IMR-90 (cell line): ENCODE results near the gene MRPL58. TPM values are rescaled to one million over a fixed set of nuclear protein-coding genes. Genes with fewer than 3 reads are reported as not detected.

ENCODE experiments used
- ATAC-seq: fragments of 200-7000 bp; cut with Tn5 transposase; 2 replicates; pipeline ENCODE4 v1.9.1; 2020; ENCODE audit warnings: low read depth, mild to moderate bottlenecking, moderate library complexity
- BruUV-seq: library from RNA; stranded (reverse); fragments of 400-500 nt; replicated peaks from 2 replicates; lab custom pipeline; 2021; lab: Mats Ljungman, UMichigan
- CTCF ChIA-PET: fragments of 300-600 bp; formaldehyde crosslinking; extraction: SDS; loops from one replicate; lab custom pipeline; 2021; ENCODE audit warnings: antibody characterized with exemption; lab: Yijun Ruan, JAX
- POLR2A ChIA-PET: fragments of 300-600 bp; sonication (Branson Sonifier 250); formaldehyde crosslinking; loops from one replicate; lab custom pipeline; 2022; ENCODE audit warnings: antibody characterized with exemption; ENCODE audit not compliant: unreplicated experiment; lab: Charles Lee
- DNase-seq: peaks from one replicate; pipeline ENCODE4 v3.0.0; 2013
- H2AFZ ChIP-seq: replicated peaks from 2 replicates; pipeline ENCODE3; 2013; ENCODE audit warnings: low read length, mild to moderate bottlenecking; ENCODE audit not compliant: poor library complexity
- H2AK5ac ChIP-seq: 2 replicates; pipeline ENCODE4 v1.6.1; 2013; ENCODE audit warnings: low read depth, low read length, inconsistent platforms
- H2AK9ac ChIP-seq: replicated peaks from 2 replicates; pipeline ENCODE3; 2013; ENCODE audit warnings: mild to moderate bottlenecking, low read depth, low read length, moderate library complexity; ENCODE audit not compliant: poor library complexity
- H2BK120ac ChIP-seq: 2 replicates; pipeline ENCODE4 v1.6.1; 2013; ENCODE audit warnings: low read depth, low read length, inconsistent platforms
- H2BK15ac ChIP-seq: 3 replicates; pipeline ENCODE4 v1.6.1; 2013; ENCODE audit warnings: low read depth, low read length, inconsistent platforms
- H2BK20ac ChIP-seq: 2 replicates; pipeline ENCODE4 v1.6.1; 2013; ENCODE audit warnings: low read depth, mild to moderate bottlenecking, inconsistent platforms, low read length, moderate library complexity
- H2BK5ac ChIP-seq: 2 replicates; pipeline ENCODE4 v1.6.1; 2013; ENCODE audit warnings: mild to moderate bottlenecking, low read depth, low read length, inconsistent platforms; ENCODE audit not compliant: poor library complexity, severe bottlenecking
- H3K14ac ChIP-seq: replicated peaks from 2 replicates; pipeline ENCODE4 v1.6.1; 2013; ENCODE audit warnings: low read depth, low read length, inconsistent platforms
- H3K18ac ChIP-seq: 2 replicates; pipeline ENCODE4 v1.6.1; 2013; ENCODE audit warnings: low read depth, low read length, control low read depth
- H3K23ac ChIP-seq: 2 replicates; pipeline ENCODE4 v1.6.1; 2013; ENCODE audit warnings: low read depth, low read length, inconsistent platforms
- H3K27ac ChIP-seq: 2 replicates; pipeline ENCODE4 v1.5.1; 2013; ENCODE audit warnings: mild to moderate bottlenecking, control low read depth, low read length; ENCODE audit not compliant: insufficient read depth
- H3K27me3 ChIP-seq: 2 replicates; pipeline ENCODE4 v1.6.1; 2013; ENCODE audit warnings: low read length; ENCODE audit not compliant: control insufficient read depth, insufficient read depth
- H3K36me3 ChIP-seq: 2 replicates; pipeline ENCODE4 v1.6.1; 2013; ENCODE audit warnings: low read length, mixed read lengths; ENCODE audit not compliant: control insufficient read depth, insufficient read depth
- H3K4ac ChIP-seq: 2 replicates; pipeline ENCODE4 v1.6.1; 2013; ENCODE audit warnings: low read depth, low read length, inconsistent platforms
- H3K4me1 ChIP-seq: 2 replicates; pipeline ENCODE4 v1.6.1; 2013; ENCODE audit warnings: low read length, mixed read lengths; ENCODE audit not compliant: control insufficient read depth, insufficient read depth
- H3K4me2 ChIP-seq: 2 replicates; pipeline ENCODE4 v1.6.1; 2013; ENCODE audit warnings: low read depth, mild to moderate bottlenecking, control low read depth, low read length, moderate library complexity
- H3K4me3 ChIP-seq: 2 replicates; pipeline ENCODE4 v1.5.1; 2013; ENCODE audit warnings: low read depth, mild to moderate bottlenecking, control low read depth, low read length, moderate library complexity; ENCODE audit not compliant: insufficient read depth
- H3K56ac ChIP-seq: 2 replicates; pipeline ENCODE4 v1.6.1; 2013; ENCODE audit warnings: low read length, inconsistent platforms; ENCODE audit not compliant: insufficient read depth; ENCODE audit errors: extremely low read depth
- H3K79me1 ChIP-seq, 2 experiments: 2 replicates each; pipeline ENCODE4 v1.6.1; 2013; ENCODE audit warnings: low read length in 2 of 2, inconsistent platforms in 1 of 2, low read depth in 1 of 2
- H3K9ac ChIP-seq: 2 replicates; pipeline ENCODE4 v1.6.1; 2013; ENCODE audit warnings: low read depth, low read length, control low read depth
- H3K9me1 ChIP-seq: 2 replicates; pipeline ENCODE4 v1.6.1; 2013; ENCODE audit warnings: low read length, inconsistent platforms; ENCODE audit not compliant: insufficient read depth
- H3K9me3 ChIP-seq: 2 replicates; pipeline ENCODE4 v1.6.1; 2013; ENCODE audit warnings: low read length; ENCODE audit not compliant: control insufficient read depth, insufficient read depth
- H4K20me1 ChIP-seq: 2 replicates; pipeline ENCODE4 v1.6.1; 2013; ENCODE audit warnings: low read length, inconsistent platforms; ENCODE audit not compliant: insufficient read depth
- H4K5ac ChIP-seq: 2 replicates; pipeline ENCODE4 v1.6.1; 2013; ENCODE audit warnings: mild to moderate bottlenecking, low read depth, low read length, control low read depth
- H4K8ac ChIP-seq, 2 experiments: 2 replicates each; pipeline ENCODE4 v1.6.1; 2013; ENCODE audit warnings: low read depth in 2 of 2, low read length in 2 of 2, control low read depth in 1 of 2, inconsistent platforms in 1 of 2
- H4K91ac ChIP-seq: 2 replicates; pipeline ENCODE4 v1.6.1; 2013; ENCODE audit warnings: low read depth, low read length, inconsistent platforms; ENCODE audit not compliant: insufficient read depth
- BHLHE40 ChIP-seq: fragments of 150-350 bp; IDR thresholded peaks from 2 replicates; pipeline ENCODE4 v1.6.1; 2016; ENCODE audit warnings: mild to moderate bottlenecking, low read depth, low read length
- CEBPB ChIP-seq: IDR thresholded peaks from 2 replicates; pipeline ENCODE4 v1.6.1; 2012; ENCODE audit warnings: low read depth, low read length, improper control_type of control experiment
- CHD1 ChIP-seq: IDR thresholded peaks from 2 replicates; pipeline ENCODE4 v1.6.1; 2012; ENCODE audit warnings: low read depth, low read length, improper control_type of control experiment
- FOS ChIP-seq: fragments of 150-350 bp; IDR thresholded peaks from 2 replicates; pipeline ENCODE4 v1.6.1; 2016; ENCODE audit warnings: low read depth, low read length
- MAFK ChIP-seq: IDR thresholded peaks from 2 replicates; pipeline ENCODE4 v1.6.1; 2012; ENCODE audit warnings: low read depth, low read length, improper control_type of control experiment
- MAZ ChIP-seq: IDR thresholded peaks from 2 replicates; pipeline ENCODE4 v1.6.1; 2012; ENCODE audit warnings: low read depth, mild to moderate bottlenecking, low read length, improper control_type of control experiment, moderate library complexity, borderline replicate concordance
- MXI1 ChIP-seq: IDR thresholded peaks from 2 replicates; pipeline ENCODE4 v1.6.1; 2012; ENCODE audit warnings: low read depth, mild to moderate bottlenecking, low read length, moderate library complexity, borderline replicate concordance
- NFE2L2 ChIP-seq: fragments of 150-350 bp; IDR thresholded peaks from 2 replicates; pipeline ENCODE4 v1.6.1; 2016; ENCODE audit warnings: low read depth, mild to moderate bottlenecking, low read length
- POLR2A ChIP-seq: IDR thresholded peaks from 2 replicates; pipeline ENCODE4 v1.6.1; 2012; ENCODE audit warnings: mild to moderate bottlenecking, low read depth, low read length
- RAD21 ChIP-seq: IDR thresholded peaks from 2 replicates; pipeline ENCODE4 v1.6.1; 2012; ENCODE audit warnings: low read length, improper control_type of control experiment
- RCOR1 ChIP-seq: IDR thresholded peaks from 2 replicates; pipeline ENCODE4 v1.6.1; 2012; ENCODE audit warnings: mild to moderate bottlenecking, low read length, improper control_type of control experiment; ENCODE audit not compliant: insufficient replicate concordance
- RFX5 ChIP-seq: IDR thresholded peaks from 2 replicates; pipeline ENCODE4 v1.8.0; 2012; ENCODE audit warnings: low read depth, mild to moderate bottlenecking, low read length, moderate library complexity
- SMC3 ChIP-seq: fragments of 150-350 bp; IDR thresholded peaks from 2 replicates; pipeline ENCODE4 v1.6.1; 2016; ENCODE audit warnings: low read depth, mild to moderate bottlenecking, antibody characterized with exemption, low read length, moderate library complexity
- WGBS, 2 experiments: methylation state at CpG; one replicate each; pipeline versions ENCODE4 v1.1.5 to v1.1.7; 2013; ENCODE audit warnings: missing lambda C conversion rate in 2 of 2; ENCODE audit not compliant: insufficient read length in 1 of 2; ENCODE audit errors: extremely low coverage in 2 of 2; 5-methylcytosine and 5-hydroxymethylcytosine counted together
- dilution Hi-C: fragments of 300-500 bp; cut with HindIII; formaldehyde crosslinking; loops from one replicate; pipeline ENCODE4 v1.14.3; 2018; ENCODE audit warnings: low sequenced_read_pairs; ENCODE audit not compliant: unreplicated experiment
- in situ Hi-C: fragments of 300-500 bp; cut with MboI; formaldehyde crosslinking; loops from 3 replicates; pipeline ENCODE4 v1.14.3; 2019; ENCODE audit warnings: low sequenced_read_pairs, inconsistent platforms, mixed read lengths
- intact Hi-C: fragments of 100-400 bp; cut with micrococcal nuclease; formaldehyde crosslinking; loops from 2 replicates; pipeline ENCODE4 v1.10.0; 2022
- polyA plus RNA-seq, 3 experiments: library from polyadenylated mRNA; depleted of rRNA; stranded (reverse); fragments of >200 nt; gene quantifications; 2 replicates each; pipeline ENCODE4 v1.2.3, GENCODE V29; 2012; ENCODE audit warnings: low replicate concordance in 1 of 3
- total RNA-seq: library from RNA; depleted of rRNA; stranded (reverse); fragments of >200 nt; gene quantifications from 2 replicates; pipeline ENCODE4 v1.2.3, GENCODE V29; 2012
- TF ChIP-seq, protein P1 (sequence below): fragments of 150-350 bp; IDR thresholded peaks from 2 replicates; pipeline ENCODE4 v1.6.1; 2016; ENCODE audit warnings: low read depth, mild to moderate bottlenecking, low read length, moderate library complexity, borderline replicate concordance
- TF ChIP-seq, protein P2 (sequence below): conservative IDR thresholded peaks from 2 replicates; pipeline ENCODE4 v1.5.1; 2012; ENCODE audit warnings: mild to moderate bottlenecking, low read depth, low read length, improper control_type of control experiment
- TF ChIP-seq, protein P3 (sequence below): fragments of 150-350 bp; IDR thresholded peaks from 2 replicates; pipeline ENCODE4 v1.6.1; 2017; ENCODE audit warnings: mild to moderate bottlenecking, antibody characterized with exemption, low read length, low read depth

MRPL58 gene
- total and polyA plus RNA-seq, 2 of the 4 experiments (the other 2 are of a cell fraction): 42.5 to 53.0 TPM

DNA sequence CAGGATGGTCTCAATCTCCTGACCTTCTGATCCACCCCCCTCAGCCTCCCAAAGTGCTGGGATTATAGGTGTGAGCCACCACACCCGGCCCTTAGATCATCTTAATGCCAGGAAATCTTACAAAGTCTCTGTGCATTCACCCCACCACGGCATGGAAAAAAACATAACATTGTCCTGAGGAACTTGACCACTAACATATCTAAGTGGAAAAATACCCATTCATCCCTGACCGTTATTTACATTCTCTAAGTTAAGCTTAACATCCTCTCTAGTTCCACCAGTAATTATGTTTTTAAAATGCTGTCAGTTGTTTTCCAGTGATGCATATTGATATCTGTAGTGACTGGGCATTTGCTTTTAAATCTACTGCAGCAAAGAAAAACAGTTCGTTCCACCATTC lies 36.5 kb upstream of the MRPL58 start:
- ChIA-PET POLR2A (no interaction called here), CTCF (no interaction called here)
- Histone ChIP-seq H4K5ac (no peak overlapping the region), H3K27me3 (peaks cover 41% of the 10 kb centered on the region), H2AK5ac (no peak overlapping the region), H3K9me3 (no peaks in the 10 kb centered on the region), H3K4me3 (no peak overlapping the region), H3K9me1 (no peaks in the 10 kb centered on the region), H3K36me3 (no peaks in the 10 kb centered on the region), H3K27ac (no peak overlapping the region), H4K20me1 (no peaks in the 10 kb centered on the region), H3K9ac (no peak overlapping the region), H2BK15ac (no peak overlapping the region), H3K56ac (no peak overlapping the region), H2BK20ac (no peak overlapping the region), H3K4ac (no peak overlapping the region), H2BK5ac (no peak overlapping the region), H2AFZ (no peak overlapping the region), H3K79me1 (no peaks in the 10 kb centered on the region), H4K91ac (no peak overlapping the region), H3K4me1 (0 out of 2 replicates have a peak, but pooled peaks cover 2% of the 10 kb centered on the region), H3K23ac (no peak overlapping the region), H3K18ac (no peak overlapping the region), H2AK9ac (no peak overlapping the region), H3K14ac (no peak overlapping the region), H4K8ac (no peak overlapping the region), H3K4me2 (no peak overlapping the region), H2BK120ac (no peak overlapping the region)
- DNase-seq (no peak), ATAC-seq (no peak)
- intact Hi-C loops: no loop called here
- no TSS peak for BruUV-seq
- in situ Hi-C loops: no loop called here
- dilution Hi-C loops: no loop called here
- TF ChIP-seq SMC3 (no peak), RCOR1 (no peak), POLR2A (no peak), NFE2L2 (no peak), BHLHE40 (no peak), MXI1 (no peak), RFX5 (no peak), MAZ (no peak), CHD1 (no peak), FOS (no peak), RAD21 (no peak), MAFK (no peak), CEBPB (no peak)
- TF ChIP-seq, protein P1, sequence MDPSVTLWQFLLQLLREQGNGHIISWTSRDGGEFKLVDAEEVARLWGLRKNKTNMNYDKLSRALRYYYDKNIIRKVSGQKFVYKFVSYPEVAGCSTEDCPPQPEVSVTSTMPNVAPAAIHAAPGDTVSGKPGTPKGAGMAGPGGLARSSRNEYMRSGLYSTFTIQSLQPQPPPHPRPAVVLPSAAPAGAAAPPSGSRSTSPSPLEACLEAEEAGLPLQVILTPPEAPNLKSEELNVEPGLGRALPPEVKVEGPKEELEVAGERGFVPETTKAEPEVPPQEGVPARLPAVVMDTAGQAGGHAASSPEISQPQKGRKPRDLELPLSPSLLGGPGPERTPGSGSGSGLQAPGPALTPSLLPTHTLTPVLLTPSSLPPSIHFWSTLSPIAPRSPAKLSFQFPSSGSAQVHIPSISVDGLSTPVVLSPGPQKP: no peak
- TF ChIP-seq, protein P2, sequence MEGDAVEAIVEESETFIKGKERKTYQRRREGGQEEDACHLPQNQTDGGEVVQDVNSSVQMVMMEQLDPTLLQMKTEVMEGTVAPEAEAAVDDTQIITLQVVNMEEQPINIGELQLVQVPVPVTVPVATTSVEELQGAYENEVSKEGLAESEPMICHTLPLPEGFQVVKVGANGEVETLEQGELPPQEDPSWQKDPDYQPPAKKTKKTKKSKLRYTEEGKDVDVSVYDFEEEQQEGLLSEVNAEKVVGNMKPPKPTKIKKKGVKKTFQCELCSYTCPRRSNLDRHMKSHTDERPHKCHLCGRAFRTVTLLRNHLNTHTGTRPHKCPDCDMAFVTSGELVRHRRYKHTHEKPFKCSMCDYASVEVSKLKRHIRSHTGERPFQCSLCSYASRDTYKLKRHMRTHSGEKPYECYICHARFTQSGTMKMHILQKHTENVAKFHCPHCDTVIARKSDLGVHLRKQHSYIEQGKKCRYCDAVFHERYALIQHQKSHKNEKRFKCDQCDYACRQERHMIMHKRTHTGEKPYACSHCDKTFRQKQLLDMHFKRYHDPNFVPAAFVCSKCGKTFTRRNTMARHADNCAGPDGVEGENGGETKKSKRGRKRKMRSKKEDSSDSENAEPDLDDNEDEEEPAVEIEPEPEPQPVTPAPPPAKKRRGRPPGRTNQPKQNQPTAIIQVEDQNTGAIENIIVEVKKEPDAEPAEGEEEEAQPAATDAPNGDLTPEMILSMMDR: no peak
- TF ChIP-seq, protein P3, sequence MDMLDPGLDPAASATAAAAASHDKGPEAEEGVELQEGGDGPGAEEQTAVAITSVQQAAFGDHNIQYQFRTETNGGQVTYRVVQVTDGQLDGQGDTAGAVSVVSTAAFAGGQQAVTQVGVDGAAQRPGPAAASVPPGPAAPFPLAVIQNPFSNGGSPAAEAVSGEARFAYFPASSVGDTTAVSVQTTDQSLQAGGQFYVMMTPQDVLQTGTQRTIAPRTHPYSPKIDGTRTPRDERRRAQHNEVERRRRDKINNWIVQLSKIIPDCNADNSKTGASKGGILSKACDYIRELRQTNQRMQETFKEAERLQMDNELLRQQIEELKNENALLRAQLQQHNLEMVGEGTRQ: no peak
- WGBS, 2 experiments: no CpG with 5 or more reads among the region's 4 CpGs
